ENCODE results near the gene BTF3L4. TPM values are rescaled to one million over a fixed set of nuclear protein-coding genes. Genes with fewer than 3 reads are reported as not detected.
A peak's percentile ranks its signal among the peaks of the same experiment; 100 is the strongest.
"Not testable (repeated sequence)": the region's sequence is repeated elsewhere in the genome, so short reads cannot be mapped to it uniquely, and the experiment has no call there.

Gene BTF3L4
- total RNA-seq, 1 donor from 2014 or later, result 25.5 TPM

- intact Hi-C loops (cut with DNase I), result loop anchor here (2.0 to 10.0 kb wide), 2 partner anchors 21 to 1171 kb away; partner anchors contain the start of genes CZIB and KTI12
- no peak for DNase-seq (ENCODE audit: missing footprints)
- ATAC-seq, result no peak
Measured at GRCh38 chr1:52053862-52054261, 2.2 kb upstream of the BTF3L4 start.

- DNase-seq (ENCODE audit: missing footprints) (no peak), ATAC-seq (no peak)
- intact Hi-C loops (cut with DNase I), result loop anchor here (2.0 to 10.0 kb wide), 3 partner anchors 22 to 1170 kb away; partner anchors contain the start of genes CZIB, KTI12 and NRDC
Measured at GRCh38 chr1:52054496-52055065, 1.5 kb upstream of the BTF3L4 start.

GRCh38 chr1:52055066-52055865 is 829 bp upstream of the BTF3L4 start, which contains the start of gene TXNDC12:
Gene TXNDC12, minus strand, starts transcription at chr1:52055191. Its CDS starts 95 bp downstream, at chr1:52055096.
- intact Hi-C loops (cut with DNase I), result loop anchor here (2.0 to 10.0 kb wide), 3 partner anchors 22 to 1170 kb away; partner anchors contain the start of genes CZIB, KTI12 and NRDC
- ATAC-seq, result peak; percentile 86
- peak; percentile 92 for DNase-seq (ENCODE audit: missing footprints)

- intact Hi-C loops (cut with DNase I), result loop anchor here (2.0 to 10.0 kb wide), 3 partner anchors 23 to 1169 kb away; partner anchors contain the start of genes CZIB, KTI12 and NRDC
- DNase-seq (ENCODE audit: missing footprints) (no peak), ATAC-seq (no peak)
Measured at GRCh38 chr1:52055866-52056162, 281 bp upstream of the BTF3L4 start.

GRCh38 chr1:52056937-52057231 is 789 bp downstream of the BTF3L4 start:
- ATAC-seq (no peak), DNase-seq (ENCODE audit: missing footprints) (no peak)
- intact Hi-C loops (cut with DNase I), result loop anchor here (5.0 to 10.0 kb wide), 2 partner anchors 180 to 1168 kb away; partner anchors contain the start of genes CZIB and NRDC

GRCh38 chr1:52057255-52057654 is 1.2 kb downstream of the BTF3L4 start:
- intact Hi-C loops (cut with DNase I), result loop anchor here (5.0 to 10.0 kb wide), 2 partner anchors 180 to 1168 kb away; partner anchors contain the start of genes CZIB and NRDC
- no peak for DNase-seq (ENCODE audit: missing footprints)
- no peak for ATAC-seq

GRCh38 chr1:52057876-52058415 is 1.9 kb downstream of the BTF3L4 start:
- intact Hi-C loops (cut with DNase I), result loop anchor here (5.0 to 10.0 kb wide), 2 partner anchors 181 to 1167 kb away; partner anchors contain the start of genes CZIB and NRDC

GRCh38 chr1:52059321-52059720 is 3.2 kb downstream of the BTF3L4 start:
- intact Hi-C loops (cut with DNase I), result loop anchor here (5.0 to 10.0 kb wide), 2 partner anchors 182 to 1165 kb away; partner anchors contain the start of genes CZIB and NRDC
- ATAC-seq (no peak), DNase-seq (ENCODE audit: missing footprints) (no peak)

More at GRCh38 chr1:52057876-52058415, 1.9 kb downstream of the BTF3L4 start:
- DNase-seq (ENCODE audit: missing footprints), result no peak
- ATAC-seq, result no peak

GRCh38 chr1:52059888-52060287 is 3.8 kb downstream of the BTF3L4 start:
- intact Hi-C loops (cut with DNase I), result loop anchor here (5.0 to 10.0 kb wide), 2 partner anchors 183 to 1165 kb away; partner anchors contain the start of genes CZIB and NRDC
- ATAC-seq, result no peak

GRCh38 chr1:52060822-52061221 is 4.7 kb downstream of the BTF3L4 start:
- no peak for DNase-seq (ENCODE audit: missing footprints)
- intact Hi-C loops (cut with DNase I), result no loop called here

More at GRCh38 chr1:52059888-52060287, 3.8 kb downstream of the BTF3L4 start:
- no peak for DNase-seq (ENCODE audit: missing footprints)

GRCh38 chr1:52063192-52063591 is 7.1 kb downstream of the BTF3L4 start:
- DNase-seq (ENCODE audit: missing footprints) (no peak), ATAC-seq (no peak)
- intact Hi-C loops (cut with DNase I), result no loop called here

More at GRCh38 chr1:52060822-52061221, 4.7 kb downstream of the BTF3L4 start:
- no peak for ATAC-seq

- ATAC-seq (no peak), DNase-seq (ENCODE audit: missing footprints) (no peak)
- intact Hi-C loops (cut with DNase I), result no loop called here
Measured at GRCh38 chr1:52070704-52071103, 14.6 kb downstream of the BTF3L4 start.

GRCh38 chr1:52072291-52072690 is 16.2 kb downstream of the BTF3L4 start:
- DNase-seq (ENCODE audit: missing footprints), result no peak
- intact Hi-C loops (cut with DNase I), result no loop called here
- ATAC-seq, result no peak

- DNase-seq (ENCODE audit: missing footprints); ATAC-seq; intact Hi-C loops (cut with DNase I): not testable (repeated sequence)
Measured at GRCh38 chr1:52077277-52077676, 21.2 kb downstream of the BTF3L4 start.

- ATAC-seq (no peak), DNase-seq (ENCODE audit: missing footprints) (no peak)
- intact Hi-C loops (cut with DNase I), result no loop called here
Measured at GRCh38 chr1:52080014-52080415, 23.9 kb downstream of the BTF3L4 start.

- DNase-seq (ENCODE audit: missing footprints); intact Hi-C loops (cut with DNase I); ATAC-seq: not testable (repeated sequence)
Measured at GRCh38 chr1:52087892-52088291, 31.8 kb downstream of the BTF3L4 start.

GRCh38 chr1:52094300-52094699 is 38.2 kb downstream of the BTF3L4 start:
- DNase-seq (ENCODE audit: missing footprints); intact Hi-C loops (cut with DNase I); ATAC-seq: not testable (repeated sequence)

GRCh38 chr1:52096216-52096615 is 40.1 kb downstream of the BTF3L4 start:
- ATAC-seq, result no peak
- DNase-seq (ENCODE audit: missing footprints), result no peak
- intact Hi-C loops (cut with DNase I), result no loop called here

- intact Hi-C loops (cut with DNase I), result no loop called here
- ATAC-seq (no peak), DNase-seq (ENCODE audit: missing footprints) (no peak)
Measured at GRCh38 chr1:52098139-52098871, 42.2 kb downstream of the BTF3L4 start.
